B cell (primary cell): ENCODE measurements around the gene TUG1.

Experiments used
- EZH2 ChIP-seq: IDR thresholded peaks from 2 replicates; pipeline ENCODE4 v1.6.1; 2012; ENCODE audit warnings: borderline replicate concordance, low read depth, mild to moderate bottlenecking, moderate library complexity, low read length; ENCODE audit not compliant: insufficient read depth, poor library complexity, severe bottlenecking
- TF ChIP-seq, protein P1 (sequence below): fragments of 200-600 bp; IDR thresholded peaks from one replicate; pipeline ENCODE4 v1.8.0; 2022; ENCODE audit warnings: antibody characterized with exemption, mild to moderate bottlenecking

DNA sequence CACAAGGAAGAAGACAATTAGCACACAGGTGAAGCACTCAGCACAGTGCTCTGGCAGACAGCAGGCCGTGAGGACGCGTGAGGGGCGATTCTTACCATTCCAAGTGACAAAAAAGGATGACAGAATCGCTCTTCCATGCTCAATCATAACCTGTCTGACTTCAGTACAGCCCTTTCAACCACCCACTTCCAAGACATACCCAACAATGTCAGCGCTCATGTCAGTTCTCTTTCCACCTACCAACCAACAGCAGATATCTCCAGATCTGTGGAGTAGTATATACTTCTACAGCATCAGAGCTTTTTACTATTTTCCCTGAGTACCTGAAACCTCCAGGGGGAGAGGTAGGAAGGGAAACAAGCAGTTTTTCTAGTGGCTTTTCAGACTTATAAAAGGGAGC is 40.7 kb upstream of the TUG1 start:
- TF ChIP-seq, protein P1, sequence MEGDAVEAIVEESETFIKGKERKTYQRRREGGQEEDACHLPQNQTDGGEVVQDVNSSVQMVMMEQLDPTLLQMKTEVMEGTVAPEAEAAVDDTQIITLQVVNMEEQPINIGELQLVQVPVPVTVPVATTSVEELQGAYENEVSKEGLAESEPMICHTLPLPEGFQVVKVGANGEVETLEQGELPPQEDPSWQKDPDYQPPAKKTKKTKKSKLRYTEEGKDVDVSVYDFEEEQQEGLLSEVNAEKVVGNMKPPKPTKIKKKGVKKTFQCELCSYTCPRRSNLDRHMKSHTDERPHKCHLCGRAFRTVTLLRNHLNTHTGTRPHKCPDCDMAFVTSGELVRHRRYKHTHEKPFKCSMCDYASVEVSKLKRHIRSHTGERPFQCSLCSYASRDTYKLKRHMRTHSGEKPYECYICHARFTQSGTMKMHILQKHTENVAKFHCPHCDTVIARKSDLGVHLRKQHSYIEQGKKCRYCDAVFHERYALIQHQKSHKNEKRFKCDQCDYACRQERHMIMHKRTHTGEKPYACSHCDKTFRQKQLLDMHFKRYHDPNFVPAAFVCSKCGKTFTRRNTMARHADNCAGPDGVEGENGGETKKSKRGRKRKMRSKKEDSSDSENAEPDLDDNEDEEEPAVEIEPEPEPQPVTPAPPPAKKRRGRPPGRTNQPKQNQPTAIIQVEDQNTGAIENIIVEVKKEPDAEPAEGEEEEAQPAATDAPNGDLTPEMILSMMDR = no peak
- TF ChIP-seq EZH2 = no peak
